GM10266 (cell line): ENCODE measurements around the gene GPT2.

Source experiments
- DNase-seq: peaks from one replicate; pipeline ENCODE4 v3.0.0; 2012; ENCODE audit errors: extremely low spot score
- CTCF ChIP-seq: IDR thresholded peaks from 2 replicates; pipeline ENCODE4 v1.5.1; 2012; ENCODE audit warnings: mild to moderate bottlenecking, low read depth; ENCODE audit not compliant: control insufficient read depth, insufficient read depth; ENCODE audit errors: missing control alignments

The GPT2 gene

DNA sequence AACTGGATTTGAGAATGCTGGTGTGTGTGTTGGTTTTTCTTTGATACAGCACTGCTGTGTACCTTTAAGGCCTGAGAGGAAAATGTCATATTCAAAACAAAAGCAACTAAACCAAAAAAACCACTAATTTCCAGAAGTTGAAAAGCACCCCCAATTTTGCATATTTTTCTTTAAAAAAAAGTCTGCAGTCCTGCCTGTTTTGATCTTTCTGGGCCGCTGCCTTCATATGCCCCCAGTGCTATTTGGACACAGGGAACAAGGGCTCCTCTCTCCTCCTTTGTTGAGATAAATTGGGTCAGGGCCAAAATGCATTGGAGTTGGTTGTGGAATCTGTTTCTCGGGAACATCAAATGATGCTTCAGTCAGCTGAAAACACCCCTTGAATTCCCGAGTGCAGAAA lies 26.9 kb downstream of the GPT2 start:
- peak; percentile 61 for DNase-seq
- TF ChIP-seq CTCF: no peak

DNA sequence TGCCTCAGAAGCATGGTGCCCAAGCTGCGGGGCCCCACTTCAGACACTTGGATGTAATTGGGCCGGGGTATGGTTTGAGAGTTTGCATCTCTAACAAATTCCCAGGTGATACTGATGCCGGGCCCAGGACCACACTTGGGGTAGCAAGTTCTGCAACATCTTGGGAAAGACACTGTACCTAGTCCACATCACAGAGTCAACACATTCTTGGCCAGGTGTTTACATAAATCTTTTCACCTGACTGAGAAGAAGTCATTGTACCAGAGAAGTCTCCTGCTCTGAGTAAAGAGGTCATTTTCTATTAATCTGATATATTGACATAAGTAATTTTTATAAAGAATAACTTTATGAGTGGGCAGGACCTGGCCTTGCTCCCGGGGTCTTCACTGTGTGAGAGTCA lies 27.5 kb downstream of the GPT2 start:
- DNase-seq: no peak
- no peak for TF ChIP-seq CTCF

DNA sequence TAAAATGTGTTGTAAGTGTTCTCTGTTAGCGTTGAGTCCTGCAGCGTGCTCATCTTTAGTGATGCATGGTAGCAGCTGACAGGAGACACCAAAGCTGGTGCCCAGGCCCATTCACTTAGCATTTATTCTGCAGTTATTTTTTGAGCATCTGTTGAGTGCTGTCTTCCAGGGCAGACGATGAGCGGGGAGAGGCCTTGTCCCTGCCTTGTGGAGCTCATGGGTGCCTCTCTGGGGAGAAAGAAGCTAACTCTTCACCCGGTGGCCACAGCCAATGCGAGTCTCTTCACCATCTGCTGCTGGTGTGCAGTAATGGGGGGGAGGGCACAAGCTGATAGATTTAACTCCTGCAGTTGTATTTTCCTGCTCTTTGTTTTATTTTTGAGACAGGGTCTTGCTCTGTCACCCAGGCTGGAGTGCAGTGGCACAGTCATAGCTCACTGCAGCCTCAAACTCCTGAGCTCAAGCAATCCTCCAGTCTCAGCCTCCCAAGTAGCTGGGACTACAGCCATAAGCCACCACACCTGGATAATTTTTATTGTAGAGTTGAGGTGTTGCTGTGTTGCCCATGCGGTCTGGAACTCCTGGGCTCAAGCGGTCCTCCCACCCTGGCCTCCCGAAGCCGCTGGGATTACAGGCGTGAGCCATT lies 30.5 kb downstream of the GPT2 start:
- no peak for TF ChIP-seq CTCF
- no peak for DNase-seq

DNA sequence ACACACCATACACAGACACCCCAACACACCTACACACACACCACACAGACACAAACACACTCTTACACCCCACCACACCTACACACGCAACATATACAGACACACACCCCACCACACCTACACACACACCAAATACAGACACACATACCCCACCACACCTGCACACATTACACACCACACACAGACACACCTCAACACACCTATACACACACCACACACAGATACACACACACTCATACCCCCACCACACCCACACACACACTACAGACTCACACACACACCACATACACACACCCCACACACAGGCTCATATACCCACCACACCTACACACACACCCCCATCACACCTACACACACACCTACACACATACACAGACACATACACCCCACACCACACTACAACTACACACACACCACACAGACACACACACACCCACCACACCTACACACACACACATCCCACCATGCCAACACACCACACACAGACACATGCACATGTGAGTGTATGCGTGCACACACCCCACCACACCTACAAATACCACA lies 31.4 kb downstream of the GPT2 start:
- DNase-seq: no peak
- no peak for TF ChIP-seq CTCF

DNA sequence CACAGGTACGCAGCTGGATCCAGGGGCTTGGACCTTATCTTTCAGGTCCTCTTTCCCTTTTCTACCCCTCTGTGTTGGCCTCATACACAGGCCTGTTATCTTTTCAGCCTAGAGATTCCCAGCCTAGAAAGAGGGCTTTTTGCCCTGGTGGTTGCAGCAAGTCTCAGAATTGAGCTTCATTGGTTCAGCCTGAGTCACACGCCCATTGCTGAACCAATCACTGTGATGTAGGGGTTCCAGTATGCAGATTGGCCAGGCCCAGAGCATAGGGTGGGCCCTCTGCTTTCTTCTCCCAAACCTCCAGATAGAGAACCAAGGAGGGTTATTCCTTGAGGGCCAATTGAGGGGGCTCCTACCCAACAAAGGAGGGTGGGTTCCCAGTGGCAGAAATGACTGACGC lies 32.8 kb downstream of the GPT2 start:
- TF ChIP-seq CTCF: no peak
- no peak for DNase-seq

DNA sequence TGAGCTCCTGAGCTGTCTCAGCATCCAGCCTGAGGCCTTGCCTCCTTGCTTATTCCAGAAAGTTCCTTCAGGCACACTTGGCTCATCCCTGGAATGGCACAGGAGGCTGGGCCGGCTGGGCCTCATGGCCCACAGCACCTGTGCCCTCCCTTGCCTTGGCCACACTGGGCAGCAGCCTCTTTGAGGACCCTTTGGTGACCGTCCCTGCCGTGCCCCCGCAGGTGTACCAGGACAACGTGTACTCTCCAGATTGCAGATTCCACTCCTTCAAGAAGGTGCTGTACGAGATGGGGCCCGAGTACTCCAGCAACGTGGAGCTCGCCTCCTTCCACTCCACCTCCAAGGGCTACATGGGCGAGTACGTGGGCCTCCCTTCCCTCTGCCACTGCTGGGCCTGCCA lies 34.2 kb downstream of the GPT2 start:
- TF ChIP-seq CTCF: no peak
- no peak for DNase-seq

- peak; percentile 57 for TF ChIP-seq CTCF
- DNase-seq: peak; percentile 77
Measured at GRCh38 chr16:46918905-46919792, 35.0 kb downstream of the GPT2 start.
